GM21526 (cell line): Measurements from ENCODE around the gene VPS39.

Experiments used
- ATAC-seq: cut with Tn5 transposase; IDR thresholded peaks from one replicate; pipeline ENCODE4 v1.9.1; 2021; ENCODE audit warnings: moderate library complexity; ENCODE audit not compliant: unreplicated experiment, low FRiP score

The VPS39 gene

GRCh38 chr15:42159381-42160015 lies 48.6 kb downstream of the VPS39 start:
- no peak for ATAC-seq

DNA sequence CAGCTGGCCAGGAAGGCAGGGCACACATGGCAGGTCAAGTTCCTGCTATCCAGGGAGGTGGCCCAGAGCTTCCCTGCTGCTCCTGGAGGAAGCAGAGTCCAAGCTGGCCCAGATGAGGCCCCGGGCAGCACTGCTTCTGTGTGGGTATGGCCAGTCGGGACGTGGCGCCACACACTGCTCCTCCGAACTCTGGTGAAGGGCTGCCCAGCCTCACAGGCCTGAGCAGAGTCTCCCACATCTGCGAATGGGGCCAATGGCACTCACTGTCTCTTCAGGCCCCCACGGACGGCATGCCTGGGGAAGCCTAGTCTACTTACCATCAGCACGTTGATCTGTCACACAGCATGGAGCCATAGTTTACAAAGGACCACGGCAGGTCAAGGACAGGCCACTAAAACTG lies 49.2 kb downstream of the VPS39 start:
- no peak for ATAC-seq

- no peak for ATAC-seq
Measured at GRCh38 chr15:42157981-42158765, 49.9 kb downstream of the VPS39 start.

DNA sequence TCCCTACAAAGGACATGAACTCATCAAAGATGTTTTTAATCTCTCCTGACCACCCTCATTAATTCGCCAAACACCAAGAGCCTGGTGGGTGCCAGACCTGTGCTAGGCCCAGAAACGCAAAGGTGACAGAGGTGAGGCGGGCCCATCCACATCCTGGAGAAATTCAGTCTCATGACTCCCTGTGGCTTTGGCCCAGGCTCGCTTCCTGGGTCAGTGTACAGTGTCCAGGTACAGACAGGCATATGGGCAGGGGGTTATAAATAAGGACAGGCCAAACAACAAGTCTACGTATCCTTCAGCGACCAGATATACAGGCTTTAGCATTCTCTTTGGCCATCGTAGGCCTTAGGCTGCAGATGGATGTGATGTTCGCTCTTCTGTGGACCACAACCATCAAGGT lies 50.7 kb downstream of the VPS39 start:
- ATAC-seq, result no peak

GRCh38 chr15:42156243-42156922 lies 51.7 kb downstream of the VPS39 start, which contains the start of gene PLA2G4F:
Gene PLA2G4F (minus strand): TSS chr15:42156636. CDS start chr15:42156549, 87 bp downstream.
- no peak for ATAC-seq

DNA sequence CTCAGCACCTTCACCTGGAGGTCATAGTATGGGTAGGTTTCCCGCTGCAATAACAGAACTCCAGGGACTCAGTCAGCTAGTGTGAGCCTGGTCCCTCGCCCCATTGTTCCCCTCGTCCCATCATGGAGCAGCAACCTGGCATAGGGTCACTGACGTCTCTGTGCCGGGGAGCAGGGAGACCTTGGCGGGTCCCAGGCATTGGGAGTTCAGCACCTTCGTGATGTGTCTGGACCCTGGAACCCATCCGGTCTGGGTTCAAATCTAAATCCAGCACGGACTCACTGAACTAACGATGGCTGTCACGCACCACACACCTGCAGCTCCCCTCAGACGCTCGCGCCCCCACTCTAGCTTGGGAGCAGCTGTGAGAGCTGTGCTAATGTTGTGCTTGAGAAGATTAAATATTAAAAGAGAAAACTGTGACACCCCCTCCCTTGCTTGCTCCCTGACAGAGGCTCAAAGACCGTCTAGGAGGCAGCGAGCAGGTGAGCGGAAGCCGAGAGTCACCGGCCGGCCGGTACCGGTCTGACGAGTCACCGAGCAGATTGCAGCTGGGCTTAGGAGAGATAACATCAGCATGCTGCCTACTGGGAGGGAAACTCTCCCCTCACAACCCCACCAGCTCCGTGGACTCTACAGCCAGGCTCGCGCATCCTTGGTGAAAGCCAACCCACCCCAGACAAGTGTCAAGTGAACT lies 52.4 kb downstream of the VPS39 start:
- ATAC-seq, result no peak

DNA sequence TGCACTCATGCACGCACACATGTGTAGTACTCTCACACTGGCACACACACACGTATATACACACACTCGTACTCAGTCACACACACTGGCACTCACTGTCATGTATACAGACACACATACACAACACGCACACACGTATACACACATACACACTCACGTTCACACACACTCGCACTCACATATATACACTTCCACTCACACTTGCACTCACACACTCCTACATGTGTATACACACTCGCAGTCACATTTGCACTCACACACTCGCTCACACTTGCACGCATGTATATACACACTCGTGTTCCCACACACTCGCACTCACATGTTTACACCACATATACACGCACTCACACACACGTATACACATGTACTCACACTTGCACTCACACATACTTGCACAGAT lies 53.1 kb downstream of the VPS39 start:
- no peak for ATAC-seq

DNA sequence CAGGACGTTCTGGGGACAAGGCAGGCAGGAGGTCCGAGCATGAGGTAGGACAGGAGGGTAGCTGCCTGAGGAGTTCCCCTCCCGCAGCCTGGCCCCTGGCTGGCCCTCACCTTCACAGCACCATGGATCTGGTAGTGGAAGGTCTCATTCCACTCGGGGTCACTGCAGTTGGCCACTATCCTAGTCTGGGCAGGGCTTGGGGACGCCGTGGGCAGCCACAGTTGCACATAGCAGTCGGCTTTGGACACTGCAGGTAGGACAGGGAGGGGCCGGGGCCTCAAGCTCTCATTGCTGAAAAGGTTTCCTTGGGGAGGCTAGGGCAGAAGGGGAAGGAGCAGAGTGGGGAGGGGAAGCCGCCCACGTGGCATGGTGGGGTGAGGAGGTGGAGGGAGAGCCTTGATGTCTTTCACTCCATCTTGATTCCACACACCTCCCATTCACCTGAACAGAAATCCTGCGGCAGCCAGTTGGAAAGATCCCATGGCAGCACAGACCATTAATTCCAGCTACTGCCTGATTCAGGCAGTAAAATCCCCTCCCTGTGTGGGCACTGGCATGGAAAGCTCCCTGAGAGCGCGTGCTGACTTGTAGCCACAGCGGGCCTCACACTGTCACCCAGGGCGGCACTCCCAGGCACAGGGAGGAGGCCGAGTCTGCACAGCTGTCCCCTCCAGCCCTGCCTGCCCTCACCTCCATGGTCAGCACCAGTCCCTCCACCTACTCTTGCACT lies 53.7 kb downstream of the VPS39 start:
- ATAC-seq, result no peak

DNA sequence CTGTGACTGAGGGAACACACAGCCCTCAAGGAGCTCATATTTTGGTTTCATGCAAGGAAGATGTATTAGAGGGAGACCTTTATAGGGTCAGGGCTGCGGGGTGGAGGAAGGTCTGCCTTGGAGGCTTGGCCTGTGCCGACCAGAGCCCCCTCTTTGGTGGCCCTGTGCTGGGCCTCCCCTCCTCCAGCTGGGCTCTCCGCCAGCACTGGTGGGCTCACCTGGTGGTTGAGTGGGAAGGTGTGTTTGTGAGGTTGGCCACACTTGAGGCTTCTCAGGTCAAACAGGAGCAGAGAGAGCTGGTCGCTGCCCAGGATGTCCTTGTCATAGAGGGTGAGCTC lies 54.3 kb downstream of the VPS39 start:
- ATAC-seq, result no peak

- ATAC-seq, result no peak
Measured at GRCh38 chr15:42152921-42153698, 55.0 kb downstream of the VPS39 start.

GRCh38 chr15:42152196-42152920 lies 55.7 kb downstream of the VPS39 start:
- no peak for ATAC-seq

GRCh38 chr15:42151736-42152135 lies 56.4 kb downstream of the VPS39 start:
- no peak for ATAC-seq

DNA sequence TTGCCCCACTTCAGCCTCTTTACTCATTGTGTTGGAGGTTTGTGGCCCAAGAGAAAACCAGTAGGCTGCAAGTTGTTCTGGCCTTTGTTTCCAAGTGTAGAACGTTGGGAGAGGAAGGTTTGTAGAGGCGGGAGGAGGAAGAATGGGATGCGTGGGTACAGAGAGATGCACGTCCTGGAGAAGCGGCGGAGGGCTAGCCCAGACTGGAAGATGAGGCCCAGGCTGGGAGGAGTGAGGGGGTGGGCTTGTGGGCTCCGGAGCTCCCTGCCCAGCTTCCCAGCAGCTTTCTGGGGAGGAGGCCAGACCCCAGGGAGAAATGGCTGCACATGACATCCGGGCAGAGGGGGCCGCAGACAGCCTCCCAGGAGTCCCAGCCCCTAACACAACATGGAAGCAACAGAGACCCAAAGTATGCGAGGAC lies 57.0 kb downstream of the VPS39 start:
- ATAC-seq, result no peak

- ATAC-seq, result no peak
Measured at GRCh38 chr15:42150219-42150970, 57.7 kb downstream of the VPS39 start.

- ATAC-seq, result no peak
Measured at GRCh38 chr15:42149493-42150218, 58.4 kb downstream of the VPS39 start.

- ATAC-seq, result no peak
Measured at GRCh38 chr15:42148808-42149492, 59.2 kb downstream of the VPS39 start.

DNA sequence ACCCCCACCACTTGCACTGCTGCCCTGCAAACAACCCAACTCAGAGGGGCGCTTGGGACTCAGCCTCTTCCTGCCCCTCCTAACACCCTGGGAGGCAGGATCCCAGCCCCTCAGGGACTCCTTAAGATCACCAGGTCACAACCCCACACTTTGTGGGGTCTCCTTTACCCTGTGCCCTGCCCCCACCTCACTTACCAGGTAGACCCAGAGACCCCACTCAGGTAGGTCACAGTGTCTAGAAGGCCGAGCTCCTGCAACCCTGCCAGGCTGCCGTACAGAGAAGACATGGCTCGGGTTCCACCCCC lies 60.7 kb downstream of the VPS39 start:
- ATAC-seq, result no peak
